B cell (primary cell): Measurements from ENCODE around the gene HS1BP3. TPM values are rescaled to one million over a fixed set of nuclear protein-coding genes. Genes with fewer than 3 reads are reported as not detected.
A peak's percentile ranks its signal among the peaks of the same experiment; 100 is the strongest.

Experiments used
- ATAC-seq: fragments of 200-7000 bp; cut with Tn5 transposase; one replicate; pipeline ENCODE4 v1.10.0; 2021; ENCODE audit warnings: low read depth, mild to moderate bottlenecking, moderate number of reproducible peaks, moderate library complexity
- CTCF ChIA-PET: fragments of 350-600 bp; sonication (Branson Sonifier 250); formaldehyde crosslinking; loops from one replicate; lab custom pipeline; 2021; ENCODE audit warnings: antibody characterized with exemption, inconsistent platforms; lab: Charles Lee
- POLR2A ChIA-PET: fragments of 350-600 bp; sonication (Branson Sonifier 250); formaldehyde crosslinking; loops from one replicate; lab custom pipeline; 2021; ENCODE audit warnings: antibody characterized with exemption; lab: Charles Lee
- DNase-seq: peaks from one replicate; pipeline ENCODE4 v3.0.0; 2013
- H2AFZ ChIP-seq: 2 replicates; pipeline ENCODE4 v1.6.1; 2012; ENCODE audit warnings: mild to moderate bottlenecking, low read depth, low read length; ENCODE audit not compliant: insufficient read depth, poor library complexity, severe bottlenecking
- H3K27ac ChIP-seq, 2 donors: 1 replicate in 1 of 2; 2 replicates in 1 of 2; pipeline ENCODE4 v1.5.1; 2012 to 2013; ENCODE audit warnings: low read length in 2 of 2, mild to moderate bottlenecking in 2 of 2, moderate library complexity in 1 of 2
- H3K27me3 ChIP-seq, 4 experiments: fragments of 200-600 bp in 1 of 4; sonication (generic) in 1 of 4; replicated peaks in 1 of 4; 1 replicate in 2 of 4; 2 replicates in 2 of 4; pipeline versions ENCODE4 v1.6.1 to v1.7.0; 2013 to 2016; ENCODE audit warnings: low read length in 3 of 4, mild to moderate bottlenecking in 2 of 4, mixed read lengths in 1 of 4, moderate library complexity in 1 of 4; ENCODE audit not compliant: insufficient read depth in 4 of 4, control insufficient read depth in 3 of 4; ENCODE audit errors: control extremely low read depth in 1 of 4
- H3K36me3 ChIP-seq, 2 experiments: replicated peaks in 1 of 2; 1 replicate in 1 of 2; 2 replicates in 1 of 2; pipeline versions ENCODE4 v1.6.1 to v1.7.1; 2013; ENCODE audit warnings: low read length in 1 of 2; ENCODE audit not compliant: insufficient read depth in 2 of 2, control insufficient read depth in 1 of 2; ENCODE audit errors: control extremely low read depth in 1 of 2, extremely low read depth in 1 of 2
- H3K4me1 ChIP-seq, 2 donors: fragments of 200-600 bp in 1 of 2; sonication (generic) in 1 of 2; 1 replicate in 1 of 2; 2 replicates in 1 of 2; pipeline versions ENCODE4 v1.5.1 to v1.6.1; 2013 to 2017; ENCODE audit warnings: low read length in 2 of 2; ENCODE audit not compliant: control insufficient read depth in 2 of 2, insufficient read depth in 2 of 2
- H3K4me2 ChIP-seq: replicated peaks from 2 replicates; pipeline ENCODE3; 2012; ENCODE audit warnings: mild to moderate bottlenecking, low read depth, low read length; ENCODE audit not compliant: poor library complexity, severe bottlenecking
- H3K4me3 ChIP-seq, 5 experiments: fragments of 200-600 bp in 1 of 5; sonication (generic) in 1 of 5; 1 replicate in 3 of 5; 2 replicates in 2 of 5; pipeline versions ENCODE4 v1.5.1 to v1.7.0; 2011 to 2016; ENCODE audit warnings: low read length in 4 of 5, mild to moderate bottlenecking in 4 of 5, low read depth in 2 of 5, control low read depth in 1 of 5, moderate library complexity in 1 of 5; ENCODE audit not compliant: insufficient read depth in 1 of 5; ENCODE audit errors: control extremely low read depth in 1 of 5, extremely low read depth in 1 of 5
- H3K79me2 ChIP-seq: fragments of 200-600 bp; sonication (generic); one replicate; pipeline ENCODE4 v1.6.0; 2016; ENCODE audit warnings: low read length; ENCODE audit not compliant: control insufficient read depth, insufficient read depth
- H3K9ac ChIP-seq: fragments of 200-600 bp; sonication (generic); 2 replicates; pipeline ENCODE4 v1.6.1; 2017; ENCODE audit warnings: mild to moderate bottlenecking, low read length, moderate library complexity
- H3K9me3 ChIP-seq, 3 donors: one replicate each; pipeline versions ENCODE4 v1.6.1 to v1.7.1; 2013; ENCODE audit warnings: low read length in 2 of 3; ENCODE audit not compliant: control insufficient read depth in 2 of 3, insufficient read depth in 1 of 3; ENCODE audit errors: control extremely low read depth in 1 of 3
- H4K20me1 ChIP-seq: 2 replicates; pipeline ENCODE4 v1.6.0; 2012; ENCODE audit warnings: mild to moderate bottlenecking, low read length; ENCODE audit not compliant: insufficient read depth, control insufficient read depth, poor library complexity, severe bottlenecking
- H3K27ac Mint-ChIP-seq: one replicate; pipeline ENCODE4 v1.8.0; 2021; ENCODE audit warnings: mixed read lengths
- H3K27me3 Mint-ChIP-seq: one replicate; pipeline ENCODE4 v1.8.0; 2021; ENCODE audit warnings: mixed read lengths
- H3K4me1 Mint-ChIP-seq: one replicate; pipeline ENCODE4 v1.8.0; 2021; ENCODE audit warnings: mixed read lengths
- H3K4me3 Mint-ChIP-seq: one replicate; pipeline ENCODE4 v1.8.0; 2021; ENCODE audit warnings: mixed read lengths
- H3K9me3 Mint-ChIP-seq: one replicate; pipeline ENCODE4 v1.8.0; 2022; ENCODE audit warnings: mixed read lengths; ENCODE audit not compliant: insufficient read depth
- EZH2 ChIP-seq: IDR thresholded peaks from 2 replicates; pipeline ENCODE4 v1.6.1; 2012; ENCODE audit warnings: borderline replicate concordance, low read depth, mild to moderate bottlenecking, moderate library complexity, low read length; ENCODE audit not compliant: insufficient read depth, poor library complexity, severe bottlenecking
- WGBS: methylation state at CpG from one replicate; pipeline ENCODE4 v1.1.5; 2013; ENCODE audit warnings: missing lambda C conversion rate; ENCODE audit not compliant: insufficient coverage; 5-methylcytosine and 5-hydroxymethylcytosine counted together
- intact Hi-C: fragments of 100-400 bp; cut with micrococcal nuclease; formaldehyde crosslinking; loops from one replicate; pipeline ENCODE4 v1.10.0; 2022
- polyA plus RNA-seq: library from polyadenylated mRNA; depleted of rRNA; stranded (reverse); fragments of >200 nt; gene quantifications from 2 replicates; pipeline ENCODE4 v1.2.3, GENCODE V29; 2012
- total RNA-seq, 2 donors: library from RNA; stranded (reverse); fragments of 120-200 nt in 1 of 2; gene quantifications; 1 replicate in 1 of 2; 2 replicates in 1 of 2; pipeline versions ENCODE4 v1.2.3 to v1.2.4, GENCODE V29; 2013 to 2022
- TF ChIP-seq, protein P1 (sequence below): fragments of 200-600 bp; IDR thresholded peaks from one replicate; pipeline ENCODE4 v1.8.0; 2022; ENCODE audit warnings: antibody characterized with exemption, mild to moderate bottlenecking

The HS1BP3 gene
- total and polyA plus RNA-seq, 2 donors (not counting 1 experiment from before 2014, with no cell fraction given): 27.8 to 28.7 TPM

DNA sequence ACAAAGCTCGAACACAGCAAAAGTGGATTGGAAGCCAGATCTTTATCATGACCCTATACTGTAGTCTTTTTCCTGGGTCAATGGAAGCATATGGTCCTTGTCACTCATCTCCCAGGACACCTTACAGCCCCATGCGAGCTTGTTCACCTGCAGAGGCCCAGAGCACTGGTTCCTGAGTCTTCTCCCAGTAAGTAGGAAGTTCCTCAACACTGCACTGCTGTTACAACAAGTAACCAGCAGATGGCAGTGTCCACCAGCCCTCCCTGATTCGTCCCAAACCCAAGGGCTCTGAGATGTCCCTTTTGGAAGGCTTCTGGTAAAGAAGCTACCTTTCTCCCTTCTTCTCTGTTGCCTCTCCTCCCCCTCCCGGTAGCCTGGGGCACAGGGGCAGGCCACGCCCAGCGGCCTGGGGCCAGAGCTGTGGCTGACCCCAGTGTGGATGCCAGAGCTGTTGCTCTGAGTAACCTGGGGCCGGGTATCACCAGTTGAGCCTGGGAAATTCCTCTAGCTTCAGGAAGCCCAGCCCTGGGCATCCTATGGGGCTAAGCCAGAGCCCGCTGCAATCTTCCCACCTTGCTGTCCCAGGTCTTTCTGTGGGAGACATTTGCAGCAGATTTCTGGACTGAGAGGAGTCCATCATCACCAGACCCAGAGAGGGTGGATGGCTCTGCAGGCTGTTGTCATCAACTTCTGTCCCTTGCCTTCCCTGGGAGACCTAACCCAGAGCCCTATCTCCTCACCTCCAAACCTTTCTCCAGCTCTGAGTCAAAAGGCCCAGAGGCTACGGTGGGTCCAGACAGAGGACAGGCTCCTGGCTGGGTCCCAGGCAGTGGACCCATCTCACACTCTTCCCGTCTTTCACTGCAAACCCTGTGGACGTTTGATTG, 10.8 kb upstream of the HS1BP3 start:
- Mint-ChIP-seq H3K4me3 (no peak overlapping the region), H3K4me1 (peaks cover 24% of the 10 kb centered on the region), H3K27me3 (peaks cover 26% of the 10 kb centered on the region), H3K27ac (no peak overlapping the region), H3K9me3 (no peaks in the 10 kb centered on the region)
- DNase-seq (peak; percentile 86), ATAC-seq (peak; percentile 73)
- 30% methylated on average over 10 of the region's 11 CpGs for WGBS
- Histone ChIP-seq H3K27ac (no peak overlapping the region), H3K4me1 (peaks cover 14 to 29% of the 10 kb centered on the region in 2 donors), H3K4me3 (no peak overlapping the region), H3K79me2 (no peaks in the 10 kb centered on the region), H3K9ac (no peak overlapping the region), H3K27me3 (peaks cover 0 to 58% (median 8%) of the 10 kb centered on the region in 4 experiments), H2AFZ (no peak overlapping the region), H3K36me3 (no peaks in the 10 kb centered on the region), H3K9me3 (peaks cover 0 to 4% (median 0%) of the 10 kb centered on the region in 3 donors), H3K4me2 (no peak overlapping the region), H4K20me1 (no peaks in the 10 kb centered on the region)
- ChIA-PET POLR2A (interaction anchor here (0.9 to 1.5 kb wide), 3 partner anchors 11 to 301 kb away, joined by 3 to 5 read pairs (median 5); partner anchors contain the start of gene HS1BP3), CTCF (interaction anchor here (0.6 to 8.9 kb wide), 46 partner anchors 9 to 656 kb away, joined by 3 to 331 read pairs (median 4); partner anchors contain the start of genes HS1BP3, LDAH and RHOB)
- no peak for TF ChIP-seq EZH2
- TF ChIP-seq, protein P1, sequence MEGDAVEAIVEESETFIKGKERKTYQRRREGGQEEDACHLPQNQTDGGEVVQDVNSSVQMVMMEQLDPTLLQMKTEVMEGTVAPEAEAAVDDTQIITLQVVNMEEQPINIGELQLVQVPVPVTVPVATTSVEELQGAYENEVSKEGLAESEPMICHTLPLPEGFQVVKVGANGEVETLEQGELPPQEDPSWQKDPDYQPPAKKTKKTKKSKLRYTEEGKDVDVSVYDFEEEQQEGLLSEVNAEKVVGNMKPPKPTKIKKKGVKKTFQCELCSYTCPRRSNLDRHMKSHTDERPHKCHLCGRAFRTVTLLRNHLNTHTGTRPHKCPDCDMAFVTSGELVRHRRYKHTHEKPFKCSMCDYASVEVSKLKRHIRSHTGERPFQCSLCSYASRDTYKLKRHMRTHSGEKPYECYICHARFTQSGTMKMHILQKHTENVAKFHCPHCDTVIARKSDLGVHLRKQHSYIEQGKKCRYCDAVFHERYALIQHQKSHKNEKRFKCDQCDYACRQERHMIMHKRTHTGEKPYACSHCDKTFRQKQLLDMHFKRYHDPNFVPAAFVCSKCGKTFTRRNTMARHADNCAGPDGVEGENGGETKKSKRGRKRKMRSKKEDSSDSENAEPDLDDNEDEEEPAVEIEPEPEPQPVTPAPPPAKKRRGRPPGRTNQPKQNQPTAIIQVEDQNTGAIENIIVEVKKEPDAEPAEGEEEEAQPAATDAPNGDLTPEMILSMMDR: peak; percentile 98
- intact Hi-C loops: loop anchor here (1.0 to 2.0 kb wide), 3 partner anchors 10 to 93 kb away; partner anchors contain the start of gene HS1BP3
